Activated B cell treated with CpG ODN at 0.5 μM for 24 hours (primary cell): ENCODE measurements around the gene PRAC1. TPM values are rescaled to one million over a fixed set of nuclear protein-coding genes. Genes with fewer than 3 reads are reported as not detected.
A peak's percentile ranks its signal among the peaks of the same experiment; 100 is the strongest.

Experiments
- ATAC-seq: fragments of 200-7000 bp; cut with Tn5 transposase; one replicate; pipeline ENCODE4 v1.10.0; 2021; ENCODE audit warnings: low read depth, mild to moderate bottlenecking, moderate library complexity
- CTCF ChIA-PET: fragments of 350-600 bp; sonication (Branson Sonifier 250); formaldehyde crosslinking; loops from one replicate; lab custom pipeline; 2021; ENCODE audit warnings: antibody characterized with exemption; lab: Charles Lee
- POLR2A ChIA-PET: fragments of 350-600 bp; sonication (Branson Sonifier 250); formaldehyde crosslinking; loops from one replicate; lab custom pipeline; 2021; ENCODE audit warnings: antibody characterized with exemption; lab: Charles Lee
- DNase-seq: peaks from one replicate; pipeline ENCODE4 v3.0.0; 2022
- H3K27ac Mint-ChIP-seq: one replicate; pipeline ENCODE4 v1.8.0; 2020; ENCODE audit warnings: mixed read lengths
- H3K27me3 Mint-ChIP-seq: one replicate; pipeline ENCODE4 v1.8.0; 2021; ENCODE audit warnings: mixed read lengths
- H3K36me3 Mint-ChIP-seq: one replicate; pipeline ENCODE4 v1.8.0; 2021; ENCODE audit warnings: low read depth, mixed read lengths
- H3K4me1 Mint-ChIP-seq: one replicate; pipeline ENCODE4 v1.8.0; 2021; ENCODE audit warnings: mixed read lengths
- H3K4me3 Mint-ChIP-seq: one replicate; pipeline ENCODE4 v1.8.0; 2020; ENCODE audit warnings: mild to moderate bottlenecking, mixed read lengths
- H3K9me3 Mint-ChIP-seq: one replicate; pipeline ENCODE4 v1.8.0; 2020; ENCODE audit warnings: mixed read lengths
- intact Hi-C: fragments of 100-400 bp; cut with micrococcal nuclease; formaldehyde crosslinking; loops from one replicate; pipeline ENCODE4 v1.15.1; 2024
- total RNA-seq: library from RNA; stranded (reverse); gene quantifications from 2 replicates; pipeline ENCODE4 v1.2.3, GENCODE V29; 2022
- TF ChIP-seq, protein P1 (sequence below): fragments of 200-600 bp; IDR thresholded peaks from one replicate; pipeline ENCODE4 v1.8.0; 2022; ENCODE audit warnings: antibody characterized with exemption, mild to moderate bottlenecking

The PRAC1 gene
- total RNA-seq, 1 donor from 2014 or later: not detected

GRCh38 chr17:48734333-48735061 is 12.2 kb upstream of the PRAC1 start:
- Mint-ChIP-seq H3K4me3 (no peak overlapping the region), H3K4me1 (peaks cover 18% of the 10 kb centered on the region), H3K36me3 (no peaks in the 10 kb centered on the region), H3K27me3 (peaks cover 79% of the 10 kb centered on the region), H3K27ac (no peak overlapping the region), H3K9me3 (no peaks in the 10 kb centered on the region)
- POLR2A ChIA-PET: interaction anchor here (0.6 kb wide), 1 partner anchor 247 kb away, joined by 4 read pairs; no protein-coding TSS in a partner anchor
- ATAC-seq (no peak), DNase-seq (no peak)
- intact Hi-C loops: no loop called here
- TF ChIP-seq, protein P1, sequence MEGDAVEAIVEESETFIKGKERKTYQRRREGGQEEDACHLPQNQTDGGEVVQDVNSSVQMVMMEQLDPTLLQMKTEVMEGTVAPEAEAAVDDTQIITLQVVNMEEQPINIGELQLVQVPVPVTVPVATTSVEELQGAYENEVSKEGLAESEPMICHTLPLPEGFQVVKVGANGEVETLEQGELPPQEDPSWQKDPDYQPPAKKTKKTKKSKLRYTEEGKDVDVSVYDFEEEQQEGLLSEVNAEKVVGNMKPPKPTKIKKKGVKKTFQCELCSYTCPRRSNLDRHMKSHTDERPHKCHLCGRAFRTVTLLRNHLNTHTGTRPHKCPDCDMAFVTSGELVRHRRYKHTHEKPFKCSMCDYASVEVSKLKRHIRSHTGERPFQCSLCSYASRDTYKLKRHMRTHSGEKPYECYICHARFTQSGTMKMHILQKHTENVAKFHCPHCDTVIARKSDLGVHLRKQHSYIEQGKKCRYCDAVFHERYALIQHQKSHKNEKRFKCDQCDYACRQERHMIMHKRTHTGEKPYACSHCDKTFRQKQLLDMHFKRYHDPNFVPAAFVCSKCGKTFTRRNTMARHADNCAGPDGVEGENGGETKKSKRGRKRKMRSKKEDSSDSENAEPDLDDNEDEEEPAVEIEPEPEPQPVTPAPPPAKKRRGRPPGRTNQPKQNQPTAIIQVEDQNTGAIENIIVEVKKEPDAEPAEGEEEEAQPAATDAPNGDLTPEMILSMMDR: no peak
- CTCF ChIA-PET: no interaction called here

DNA sequence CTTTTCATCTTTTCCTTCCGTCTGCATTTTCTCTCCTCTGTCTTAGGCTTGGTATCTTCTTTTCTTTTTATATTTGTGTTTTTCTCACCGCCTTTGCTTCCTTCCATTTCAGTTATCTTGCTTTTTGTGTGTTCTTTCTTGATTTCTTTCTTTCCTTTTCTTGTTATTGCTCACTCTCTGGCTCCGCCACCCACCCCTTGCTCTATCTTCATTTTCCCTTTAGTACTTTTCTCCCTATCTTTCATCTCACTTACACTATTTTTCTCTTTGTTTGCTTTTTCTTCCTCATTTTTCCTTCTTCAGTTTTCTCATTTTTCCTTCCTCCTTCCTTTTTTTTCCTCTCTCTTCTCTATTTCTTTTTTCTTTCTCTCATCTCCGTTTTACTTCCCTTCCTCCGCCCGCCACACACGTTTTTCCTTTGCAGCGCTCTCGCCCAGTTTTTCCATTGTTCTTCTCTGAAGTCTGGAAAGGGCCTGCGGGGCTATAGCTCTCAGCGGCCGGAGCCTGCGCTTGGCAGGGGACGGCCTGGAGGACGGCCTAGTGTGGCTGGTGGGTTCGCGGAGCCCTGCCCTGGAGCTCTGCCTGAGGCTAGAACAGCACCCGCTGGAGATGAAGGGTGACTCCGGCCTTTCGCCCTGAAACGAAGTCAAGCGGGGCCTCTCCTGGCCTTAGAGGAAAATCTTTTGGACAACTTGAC is 11.5 kb upstream of the PRAC1 start:
- H3K27me3 Mint-ChIP-seq: peaks cover 78% of the 10 kb centered on the region
- DNase-seq (no peak), ATAC-seq (no peak)
- H3K4me3 Mint-ChIP-seq: peak overlapping the region; percentile 30
- intact Hi-C loops: no loop called here
- H3K4me1 Mint-ChIP-seq: peaks cover 17% of the 10 kb centered on the region
- ChIA-PET CTCF (interaction anchor here (1.2 kb wide), 1 partner anchor 145 kb away, joined by 3 read pairs; no protein-coding TSS in a partner anchor), POLR2A (interaction anchor here (0.6 kb wide), 1 partner anchor 247 kb away, joined by 4 read pairs; no protein-coding TSS in a partner anchor)
- H3K36me3 Mint-ChIP-seq: no peaks in the 10 kb centered on the region
- TF ChIP-seq, protein P1: no peak
- no peak overlapping the region for H3K27ac Mint-ChIP-seq
- no peaks in the 10 kb centered on the region for H3K9me3 Mint-ChIP-seq

GRCh38 chr17:48732688-48733629 is 10.6 kb upstream of the PRAC1 start:
- Mint-ChIP-seq H3K36me3 (no peaks in the 10 kb centered on the region), H3K27me3 (peaks cover 75% of the 10 kb centered on the region), H3K4me3 (peak overlapping the region; percentile 30), H3K4me1 (peaks cover 23% of the 10 kb centered on the region), H3K9me3 (no peaks in the 10 kb centered on the region), H3K27ac (no peak overlapping the region)
- CTCF ChIA-PET: interaction anchor here (1.2 kb wide), 1 partner anchor 146 kb away, joined by 3 read pairs; no protein-coding TSS in a partner anchor
- no peak for ATAC-seq
- POLR2A ChIA-PET: interaction anchor here (0.6 to 0.9 kb wide), 2 partner anchors 14 to 88 kb away, joined by 3 to 4 read pairs; no protein-coding TSS in a partner anchor
- no peak for DNase-seq
- intact Hi-C loops: no loop called here
- TF ChIP-seq, protein P1: no peak

- POLR2A ChIA-PET: no interaction called here
- no peak for DNase-seq
- TF ChIP-seq, protein P1: no peak
- Mint-ChIP-seq H3K27ac (no peak overlapping the region), H3K27me3 (peaks cover 80% of the 10 kb centered on the region), H3K9me3 (no peaks in the 10 kb centered on the region), H3K36me3 (no peaks in the 10 kb centered on the region), H3K4me1 (peaks cover 24% of the 10 kb centered on the region), H3K4me3 (no peak overlapping the region)
- CTCF ChIA-PET: no interaction called here
- intact Hi-C loops: no loop called here
- ATAC-seq: no peak
Measured at GRCh38 chr17:48731355-48731754, 9.0 kb upstream of the PRAC1 start.
